ENCODE results near the gene PGC.

DNA sequence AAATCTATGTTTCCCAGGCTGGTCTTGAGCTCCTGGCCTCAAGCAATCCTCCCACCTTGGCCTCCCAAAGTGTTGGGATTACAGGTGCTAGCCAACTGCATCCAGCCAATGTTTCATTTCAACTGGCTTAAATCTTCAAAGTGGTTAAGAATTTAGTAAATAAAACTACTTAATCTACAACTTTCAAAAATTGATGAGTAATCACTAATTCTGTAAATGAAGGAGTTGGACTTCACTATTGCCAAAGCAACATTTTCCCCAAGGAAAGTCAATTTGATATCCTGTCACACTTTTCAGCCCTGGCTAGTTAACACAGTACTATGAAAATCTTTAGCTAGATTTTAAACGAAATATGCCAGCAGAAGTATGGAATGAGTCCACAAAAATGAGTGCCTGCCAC, 44.1 kb upstream of the PGC start:
- TF ChIP-seq CTCF (IDR thresholded peaks at IDR 0.05), result no peak
- no peak for TF ChIP-seq EZH2 (IDR thresholded peaks at IDR 0.05; ENCODE audit: borderline replicate concordance, insufficient read depth, low read depth, low read length, poor library complexity, severe bottlenecking)
